Activated CD8-positive, alpha-beta T cell treated with anti-CD3 and anti-CD28 coated beads, Interleukin-2, amount 10 ng/mL, durations not matched to agents 7 days and 5 days (primary cell): Measurements from ENCODE around the gene PLPP3. TPM values are rescaled to one million over a fixed set of nuclear protein-coding genes. Genes with fewer than 3 reads are reported as not detected.

Experiments
- ATAC-seq: fragments of 150-1000 bp; cut with Tn5 transposase; one replicate; pipeline ENCODE4 v1.10.0; 2021; ENCODE audit warnings: moderate library complexity
- CTCF ChIA-PET: fragments of 350-600 bp; sonication (Branson Sonifier 250); formaldehyde crosslinking; loops from one replicate; lab custom pipeline; 2021; ENCODE audit warnings: antibody characterized with exemption; lab: Charles Lee
- POLR2A ChIA-PET: fragments of 350-600 bp; sonication (Branson Sonifier 250); formaldehyde crosslinking; loops from one replicate; lab custom pipeline; 2021; ENCODE audit warnings: antibody characterized with exemption; lab: Charles Lee
- DNase-seq: peaks from one replicate; pipeline ENCODE4 v3.0.0-alpha.2; 2020
- H3K27ac Mint-ChIP-seq: one replicate; pipeline ENCODE4 v1.8.0; 2021; ENCODE audit warnings: mild to moderate bottlenecking, mixed read lengths
- H3K27me3 Mint-ChIP-seq: one replicate; pipeline ENCODE4 v1.8.0; 2021; ENCODE audit warnings: low read depth, mixed read lengths
- H3K36me3 Mint-ChIP-seq: one replicate; pipeline ENCODE4 v1.8.0; 2021; ENCODE audit warnings: low read depth, mixed read lengths
- H3K4me1 Mint-ChIP-seq: one replicate; pipeline ENCODE4 v1.8.0; 2021; ENCODE audit warnings: low read depth, mixed read lengths
- H3K4me3 Mint-ChIP-seq: one replicate; pipeline ENCODE4 v1.8.0; 2021; ENCODE audit warnings: mild to moderate bottlenecking, mixed read lengths
- H3K9me3 Mint-ChIP-seq: one replicate; pipeline ENCODE4 v1.8.0; 2022; ENCODE audit warnings: mixed read lengths; ENCODE audit not compliant: insufficient read depth
- total RNA-seq, 2 experiments: library from RNA; stranded (reverse); gene quantifications; one replicate each; pipeline ENCODE4 v1.2.3, GENCODE V29; 2021

The PLPP3 gene
- total RNA-seq, 2 experiments from 2014 or later, result not detected

GRCh38 chr1:56557746-56558145 lies 21.6 kb downstream of the PLPP3 start:
- POLR2A ChIA-PET, result no interaction called here
- ATAC-seq (no peak), DNase-seq (no peak)
- no peaks in the 10 kb centered on the region for H3K36me3 Mint-ChIP-seq
- no peak overlapping the region for H3K27ac Mint-ChIP-seq
- CTCF ChIA-PET, result no interaction called here
- H3K27me3 Mint-ChIP-seq, result no peaks in the 10 kb centered on the region
- no peaks in the 10 kb centered on the region for H3K9me3 Mint-ChIP-seq
- no peaks in the 10 kb centered on the region for H3K4me1 Mint-ChIP-seq
- no peak overlapping the region for H3K4me3 Mint-ChIP-seq

- Mint-ChIP-seq H3K36me3 (no peaks in the 10 kb centered on the region), H3K4me3 (no peak overlapping the region), H3K27ac (no peak overlapping the region), H3K27me3 (no peaks in the 10 kb centered on the region), H3K9me3 (no peaks in the 10 kb centered on the region), H3K4me1 (no peaks in the 10 kb centered on the region)
- ChIA-PET CTCF (no interaction called here), POLR2A (no interaction called here)
- no peak for ATAC-seq
- no peak for DNase-seq
These were observed 23.9 kb downstream of the PLPP3 start for GRCh38 chr1:56555448-56555847.

GRCh38 chr1:56553046-56553445 lies 26.3 kb downstream of the PLPP3 start:
- H3K4me1 Mint-ChIP-seq, result no peaks in the 10 kb centered on the region
- ChIA-PET POLR2A (interaction anchor here (0.6 kb wide), 1 partner anchor 126 kb away, joined by 3 read pairs; no protein-coding TSS in a partner anchor), CTCF (no interaction called here)
- H3K27me3 Mint-ChIP-seq, result no peaks in the 10 kb centered on the region
- H3K4me3 Mint-ChIP-seq, result no peak overlapping the region
- DNase-seq (no peak), ATAC-seq (no peak)
- H3K36me3 Mint-ChIP-seq, result no peaks in the 10 kb centered on the region
- no peak overlapping the region for H3K27ac Mint-ChIP-seq
- no peaks in the 10 kb centered on the region for H3K9me3 Mint-ChIP-seq

- H3K9me3 Mint-ChIP-seq, result no peaks in the 10 kb centered on the region
- H3K4me1 Mint-ChIP-seq, result no peaks in the 10 kb centered on the region
- ATAC-seq (no peak), DNase-seq (no peak)
- H3K4me3 Mint-ChIP-seq, result no peak overlapping the region
- no peak overlapping the region for H3K27ac Mint-ChIP-seq
- ChIA-PET POLR2A (no interaction called here), CTCF (no interaction called here)
- H3K36me3 Mint-ChIP-seq, result no peaks in the 10 kb centered on the region
- no peaks in the 10 kb centered on the region for H3K27me3 Mint-ChIP-seq
These were observed 27.0 kb downstream of the PLPP3 start for GRCh38 chr1:56552349-56552748.

GRCh38 chr1:56551691-56552090 lies 27.7 kb downstream of the PLPP3 start:
- DNase-seq, result no peak
- Mint-ChIP-seq H3K27ac (no peak overlapping the region), H3K9me3 (no peaks in the 10 kb centered on the region), H3K27me3 (no peaks in the 10 kb centered on the region), H3K36me3 (no peaks in the 10 kb centered on the region), H3K4me1 (no peaks in the 10 kb centered on the region), H3K4me3 (no peak overlapping the region)
- CTCF ChIA-PET, result no interaction called here
- no peak for ATAC-seq
- POLR2A ChIA-PET, result no interaction called here

- no peaks in the 10 kb centered on the region for H3K36me3 Mint-ChIP-seq
- no peak overlapping the region for H3K4me3 Mint-ChIP-seq
- H3K27ac Mint-ChIP-seq, result no peak overlapping the region
- H3K4me1 Mint-ChIP-seq, result no peaks in the 10 kb centered on the region
- POLR2A ChIA-PET, result no interaction called here
- ATAC-seq, result no peak
- H3K27me3 Mint-ChIP-seq, result no peaks in the 10 kb centered on the region
- DNase-seq, result no peak
- CTCF ChIA-PET, result no interaction called here
- no peaks in the 10 kb centered on the region for H3K9me3 Mint-ChIP-seq
These were observed 28.5 kb downstream of the PLPP3 start for GRCh38 chr1:56550859-56551188.

- DNase-seq, result no peak
- ChIA-PET POLR2A (no interaction called here), CTCF (interaction anchor here (0.6 kb wide), 1 partner anchor 281 kb away, joined by 3 read pairs; no protein-coding TSS in a partner anchor)
These were observed 29.1 kb downstream of the PLPP3 start for GRCh38 chr1:56550138-56550858.

GRCh38 chr1:56548571-56548970 lies 30.8 kb downstream of the PLPP3 start:
- no peaks in the 10 kb centered on the region for H3K9me3 Mint-ChIP-seq
- H3K27ac Mint-ChIP-seq, result no peak overlapping the region
- ChIA-PET POLR2A (no interaction called here), CTCF (no interaction called here)
- no peak overlapping the region for H3K4me3 Mint-ChIP-seq
- H3K27me3 Mint-ChIP-seq, result no peaks in the 10 kb centered on the region
- H3K4me1 Mint-ChIP-seq, result no peaks in the 10 kb centered on the region
- no peaks in the 10 kb centered on the region for H3K36me3 Mint-ChIP-seq
- ATAC-seq (no peak), DNase-seq (no peak)

More at GRCh38 chr1:56550138-56550858, 29.1 kb downstream of the PLPP3 start:
- Mint-ChIP-seq H3K4me3 (no peak overlapping the region), H3K27me3 (no peaks in the 10 kb centered on the region), H3K4me1 (no peaks in the 10 kb centered on the region), H3K36me3 (no peaks in the 10 kb centered on the region), H3K27ac (no peak overlapping the region), H3K9me3 (no peaks in the 10 kb centered on the region)
- no peak for ATAC-seq

GRCh38 chr1:56547977-56548376 lies 31.4 kb downstream of the PLPP3 start:
- H3K4me3 Mint-ChIP-seq, result no peak overlapping the region
- no peaks in the 10 kb centered on the region for H3K4me1 Mint-ChIP-seq
- DNase-seq (no peak), ATAC-seq (no peak)
- no peaks in the 10 kb centered on the region for H3K9me3 Mint-ChIP-seq
- H3K36me3 Mint-ChIP-seq, result no peaks in the 10 kb centered on the region
- CTCF ChIA-PET, result no interaction called here
- no peaks in the 10 kb centered on the region for H3K27me3 Mint-ChIP-seq
- H3K27ac Mint-ChIP-seq, result no peak overlapping the region
- POLR2A ChIA-PET, result no interaction called here

- no peaks in the 10 kb centered on the region for H3K9me3 Mint-ChIP-seq
- H3K4me1 Mint-ChIP-seq, result no peaks in the 10 kb centered on the region
- POLR2A ChIA-PET, result no interaction called here
- no peaks in the 10 kb centered on the region for H3K36me3 Mint-ChIP-seq
- H3K27ac Mint-ChIP-seq, result no peak overlapping the region
- no peaks in the 10 kb centered on the region for H3K27me3 Mint-ChIP-seq
- ATAC-seq (no peak), DNase-seq (no peak)
- CTCF ChIA-PET, result no interaction called here
- no peak overlapping the region for H3K4me3 Mint-ChIP-seq
These were observed 31.9 kb downstream of the PLPP3 start for GRCh38 chr1:56547473-56547872.

GRCh38 chr1:56545711-56546110 lies 33.7 kb downstream of the PLPP3 start:
- no peaks in the 10 kb centered on the region for H3K27me3 Mint-ChIP-seq
- CTCF ChIA-PET, result no interaction called here
- ATAC-seq, result no peak
- POLR2A ChIA-PET, result no interaction called here
- H3K4me3 Mint-ChIP-seq, result no peak overlapping the region
- H3K9me3 Mint-ChIP-seq, result no peaks in the 10 kb centered on the region
- H3K36me3 Mint-ChIP-seq, result no peaks in the 10 kb centered on the region
- H3K27ac Mint-ChIP-seq, result no peak overlapping the region
- no peak for DNase-seq
- H3K4me1 Mint-ChIP-seq, result no peaks in the 10 kb centered on the region

- H3K4me1 Mint-ChIP-seq, result no peaks in the 10 kb centered on the region
- H3K27me3 Mint-ChIP-seq, result no peaks in the 10 kb centered on the region
- no peak for ATAC-seq
- H3K36me3 Mint-ChIP-seq, result no peaks in the 10 kb centered on the region
- no peak overlapping the region for H3K27ac Mint-ChIP-seq
- ChIA-PET POLR2A (no interaction called here), CTCF (no interaction called here)
- H3K9me3 Mint-ChIP-seq, result no peaks in the 10 kb centered on the region
- no peak for DNase-seq
- no peak overlapping the region for H3K4me3 Mint-ChIP-seq
These were observed 35.4 kb downstream of the PLPP3 start for GRCh38 chr1:56543783-56544612.
